ENCODE results near the gene FH. TPM values are rescaled to one million over a fixed set of nuclear protein-coding genes. Genes with fewer than 3 reads are reported as not detected.

The FH gene
- total RNA-seq, 2 donors from 2014 or later: 132 to 138 TPM

GRCh38 chr1:241555526-241555925 is 36.0 kb upstream of the FH start:
- no peak for TF ChIP-seq CTCF (IDR thresholded peaks at IDR 0.05)
- Histone ChIP-seq H3K27me3 (no peaks in the 10 kb centered on the region), H3K27ac (no peak overlapping the region), H3K9me3 (no peaks in the 10 kb centered on the region), H3K4me1 (no peaks in the 10 kb centered on the region), H3K4me3 (no peak overlapping the region), H3K36me3 (no peaks in the 10 kb centered on the region), H3K9ac (ENCODE audit: low read depth in 2 of 2, low read length in 2 of 2) (no peak overlapping the region)
- no peak for DNase-seq
- intact Hi-C loops (cut with DNase I): no loop called here

GRCh38 chr1:241553886-241554592 is 34.5 kb upstream of the FH start:
- H3K9ac ChIP-seq (ENCODE audit: low read depth in 2 of 2, low read length in 2 of 2): no peak overlapping the region
- intact Hi-C loops (cut with DNase I): no loop called here
- TF ChIP-seq CTCF (IDR thresholded peaks at IDR 0.05): no peak

GRCh38 chr1:241551759-241552638 is 32.4 kb upstream of the FH start:
- Histone ChIP-seq H3K4me1 (no peaks in the 10 kb centered on the region), H3K9me3 (no peaks in the 10 kb centered on the region), H3K27ac (peak overlapping the region; percentile 19), H3K27me3 (no peaks in the 10 kb centered on the region), H3K9ac (ENCODE audit: low read depth in 2 of 2, low read length in 2 of 2) (peak overlapping the region in 1 of 2 donors; percentile 30), H3K4me3 (no peak overlapping the region), H3K36me3 (no peaks in the 10 kb centered on the region)
- DNase-seq: no peak
- intact Hi-C loops (cut with DNase I): no loop called here
- no peak for TF ChIP-seq CTCF (IDR thresholded peaks at IDR 0.05)

More at GRCh38 chr1:241553886-241554592, 34.5 kb upstream of the FH start:
- no peaks in the 10 kb centered on the region for H3K27me3 ChIP-seq
- H3K9me3 ChIP-seq: no peaks in the 10 kb centered on the region
- no peak overlapping the region for H3K27ac ChIP-seq
- no peak overlapping the region for H3K4me3 ChIP-seq
- H3K4me1 ChIP-seq: no peaks in the 10 kb centered on the region
- no peak for DNase-seq
- H3K36me3 ChIP-seq: no peaks in the 10 kb centered on the region

- Histone ChIP-seq H3K9me3 (no peaks in the 10 kb centered on the region), H3K9ac (ENCODE audit: low read depth in 2 of 2, low read length in 2 of 2) (no peak overlapping the region), H3K27ac (no peak overlapping the region), H3K4me3 (no peak overlapping the region), H3K27me3 (no peaks in the 10 kb centered on the region), H3K36me3 (no peaks in the 10 kb centered on the region), H3K4me1 (no peaks in the 10 kb centered on the region)
- intact Hi-C loops (cut with DNase I): no loop called here
- no peak for TF ChIP-seq CTCF (IDR thresholded peaks at IDR 0.05)
- no peak for DNase-seq
Observed at GRCh38 chr1:241550318-241550717, 30.8 kb upstream of the FH start.

GRCh38 chr1:241548008-241548407 is 28.5 kb upstream of the FH start:
- intact Hi-C loops (cut with DNase I): no loop called here
- Histone ChIP-seq H3K27ac (no peak overlapping the region), H3K27me3 (no peaks in the 10 kb centered on the region), H3K4me3 (no peak overlapping the region), H3K9me3 (no peaks in the 10 kb centered on the region), H3K36me3 (no peaks in the 10 kb centered on the region), H3K4me1 (no peaks in the 10 kb centered on the region), H3K9ac (ENCODE audit: low read depth in 2 of 2, low read length in 2 of 2) (no peak overlapping the region)
- no peak for TF ChIP-seq CTCF (IDR thresholded peaks at IDR 0.05)
- no peak for DNase-seq
